HFFc6 (cell line): ENCODE measurements around the gene EPSTI1. TPM values are rescaled to one million over a fixed set of nuclear protein-coding genes. Genes with fewer than 3 reads are reported as not detected.
A peak's percentile ranks its signal among the peaks of the same experiment; 100 is the strongest.
"Not testable (repeated sequence)": the region's sequence is repeated elsewhere in the genome, so short reads cannot be mapped to it uniquely, and the experiment has no call there.

ENCODE experiments used
- DNase-seq: peaks from one replicate; pipeline ENCODE4 v3.0.0-alpha.2; 2018
- H3K27ac Mint-ChIP-seq: 2 replicates; pipeline ENCODE4 v1.8.0; 2020; ENCODE audit warnings: mild to moderate bottlenecking, mixed read lengths
- H3K27me3 Mint-ChIP-seq: 2 replicates; pipeline ENCODE4 v1.8.0; 2021; ENCODE audit warnings: mild to moderate bottlenecking, moderate library complexity, mixed read lengths; ENCODE audit not compliant: insufficient read depth
- H3K36me3 Mint-ChIP-seq: 2 replicates; pipeline ENCODE4 v1.8.0; 2021; ENCODE audit warnings: low read depth, mixed read lengths
- H3K4me1 Mint-ChIP-seq: 2 replicates; pipeline ENCODE4 v1.8.0; 2020; ENCODE audit warnings: low read depth, mixed read lengths
- H3K4me3 Mint-ChIP-seq: 2 replicates; pipeline ENCODE4 v1.8.0; 2020; ENCODE audit warnings: mild to moderate bottlenecking, moderate library complexity, mixed read lengths
- H3K9me3 Mint-ChIP-seq: 2 replicates; pipeline ENCODE4 v1.8.0; 2020; ENCODE audit warnings: mild to moderate bottlenecking, mixed read lengths
- long read RNA-seq: library from polyadenylated mRNA; unstranded; transcript quantifications from one replicate; pipeline ENCODE4 v2.0.0, GENCODE V29; 2019
- total RNA-seq, 6 experiments: library from RNA; stranded (reverse); fragmentation: NEBNext Ultra II Directional; extraction: Animal tissue kit (Norgen Biotek cat#: 25700); gene quantifications; 2 replicates in 1 of 6; 3 replicates in 5 of 6; pipeline ENCODE4 v1.2.3, GENCODE V29; 2021
- TF ChIP-seq, protein P1 (sequence below): fragments of 200-600 bp; sonication (generic); IDR thresholded peaks from 2 replicates; pipeline ENCODE4 v1.5.0; 2021; ENCODE audit warnings: antibody characterized with exemption, mild to moderate bottlenecking

The EPSTI1 gene, protein sequence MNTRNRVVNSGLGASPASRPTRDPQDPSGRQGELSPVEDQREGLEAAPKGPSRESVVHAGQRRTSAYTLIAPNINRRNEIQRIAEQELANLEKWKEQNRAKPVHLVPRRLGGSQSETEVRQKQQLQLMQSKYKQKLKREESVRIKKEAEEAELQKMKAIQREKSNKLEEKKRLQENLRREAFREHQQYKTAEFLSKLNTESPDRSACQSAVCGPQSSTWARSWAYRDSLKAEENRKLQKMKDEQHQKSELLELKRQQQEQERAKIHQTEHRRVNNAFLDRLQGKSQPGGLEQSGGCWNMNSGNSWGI
- total RNA-seq: 1 to 10 TPM in 4 of 6 experiments, under 1 TPM in 2; 0.76 to 2.3 (median 1.3) TPM
- long read RNA-seq: 0 reads

DNA sequence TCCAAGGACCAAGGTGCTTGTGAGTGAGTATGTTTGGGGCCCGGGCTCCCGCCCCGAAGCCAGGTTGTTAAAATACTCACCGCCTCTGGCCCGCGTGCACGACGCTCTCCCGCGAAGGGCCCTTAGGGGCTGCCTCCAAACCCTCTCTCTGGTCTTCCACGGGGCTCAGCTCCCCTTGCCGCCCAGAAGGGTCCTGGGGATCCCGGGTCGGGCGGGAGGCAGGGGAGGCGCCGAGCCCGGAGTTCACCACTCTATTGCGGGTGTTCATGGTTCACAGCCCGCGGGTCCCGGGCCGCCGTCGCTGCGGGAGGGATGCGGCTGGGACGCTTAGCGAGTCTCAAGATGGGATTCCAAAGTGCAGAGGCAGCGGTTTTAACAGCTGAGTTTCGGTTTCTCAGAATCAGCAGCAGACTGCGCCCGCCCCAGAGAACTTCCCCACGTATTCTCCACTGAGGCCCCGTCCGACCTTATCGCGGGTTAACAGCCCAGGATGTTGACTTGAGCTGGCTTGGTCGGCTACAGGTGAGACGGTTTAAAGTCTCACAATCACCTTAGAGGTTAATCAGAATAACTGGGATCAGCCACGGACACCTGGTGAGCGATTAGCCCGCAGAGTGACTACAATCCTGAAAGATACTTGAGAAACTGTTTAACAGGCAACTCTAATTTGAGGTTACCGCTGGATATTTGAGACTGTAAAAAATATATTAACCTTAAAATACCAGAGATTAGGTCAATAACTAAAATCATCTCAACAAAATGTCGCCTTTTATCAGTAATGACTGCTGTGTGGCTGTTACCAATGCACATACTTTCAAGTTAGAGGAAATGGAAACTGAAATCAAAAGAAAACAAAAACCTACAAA lies at the start of gene EPSTI1:
EPSTI1 (minus strand) TSS at position 344 of the 866 bp plus-strand sequence; CDS start at position 268, 76 bp downstream.
- Mint-ChIP-seq H3K27ac (peak within 1 kb of the TSS; percentile 79), H3K27me3 (no peaks in the 10 kb centered on the region; the same call in 1 of the 2 replicates), H3K36me3 (no peaks in the 10 kb centered on the region), H3K4me1 (peaks cover 51% of the 10 kb centered on the region), H3K4me3 (peak within 1 kb of the TSS; percentile 89), H3K9me3 (no peaks in the 10 kb centered on the region)
- peak; percentile 26 for DNase-seq
- TF ChIP-seq, protein P1, sequence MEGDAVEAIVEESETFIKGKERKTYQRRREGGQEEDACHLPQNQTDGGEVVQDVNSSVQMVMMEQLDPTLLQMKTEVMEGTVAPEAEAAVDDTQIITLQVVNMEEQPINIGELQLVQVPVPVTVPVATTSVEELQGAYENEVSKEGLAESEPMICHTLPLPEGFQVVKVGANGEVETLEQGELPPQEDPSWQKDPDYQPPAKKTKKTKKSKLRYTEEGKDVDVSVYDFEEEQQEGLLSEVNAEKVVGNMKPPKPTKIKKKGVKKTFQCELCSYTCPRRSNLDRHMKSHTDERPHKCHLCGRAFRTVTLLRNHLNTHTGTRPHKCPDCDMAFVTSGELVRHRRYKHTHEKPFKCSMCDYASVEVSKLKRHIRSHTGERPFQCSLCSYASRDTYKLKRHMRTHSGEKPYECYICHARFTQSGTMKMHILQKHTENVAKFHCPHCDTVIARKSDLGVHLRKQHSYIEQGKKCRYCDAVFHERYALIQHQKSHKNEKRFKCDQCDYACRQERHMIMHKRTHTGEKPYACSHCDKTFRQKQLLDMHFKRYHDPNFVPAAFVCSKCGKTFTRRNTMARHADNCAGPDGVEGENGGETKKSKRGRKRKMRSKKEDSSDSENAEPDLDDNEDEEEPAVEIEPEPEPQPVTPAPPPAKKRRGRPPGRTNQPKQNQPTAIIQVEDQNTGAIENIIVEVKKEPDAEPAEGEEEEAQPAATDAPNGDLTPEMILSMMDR: no peak

DNA sequence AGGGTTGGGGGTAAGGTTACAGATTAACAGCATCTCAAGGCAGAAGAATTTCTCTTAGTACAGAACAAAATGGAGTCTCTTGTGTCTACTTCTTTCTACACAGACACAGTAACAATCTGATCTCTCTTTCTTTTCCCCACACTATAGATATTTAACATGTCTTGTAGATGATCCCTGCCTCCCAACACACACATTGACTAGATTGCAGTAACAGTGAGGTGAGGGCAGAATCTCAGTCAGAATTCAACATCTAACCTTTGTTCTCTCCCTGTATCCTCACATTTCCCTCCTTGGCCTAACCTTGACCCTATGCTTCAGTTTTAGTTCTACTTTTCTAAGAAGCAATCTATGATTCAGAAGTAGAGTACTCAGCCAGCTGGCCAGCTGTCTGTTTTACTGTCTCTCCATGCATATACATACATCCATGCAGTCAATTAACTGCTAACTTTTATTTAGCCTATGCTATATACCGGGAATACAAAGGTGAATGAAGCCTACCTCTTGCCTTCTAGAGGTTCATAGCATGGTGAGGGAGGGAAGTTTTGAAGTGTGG lies 49.4 kb upstream of the EPSTI1 start:
- no peak for DNase-seq
- peaks cover 64% of the 10 kb centered on the region for H3K4me1 Mint-ChIP-seq
- TF ChIP-seq, protein P1: no peak
- peaks cover 36% of the 10 kb centered on the region for H3K36me3 Mint-ChIP-seq
- no peak overlapping the region for H3K4me3 Mint-ChIP-seq
- H3K27ac Mint-ChIP-seq: peak overlapping the region; percentile 70
- no peaks in the 10 kb centered on the region; the same call in 1 of the 2 replicates for H3K27me3 Mint-ChIP-seq
- no peaks in the 10 kb centered on the region for H3K9me3 Mint-ChIP-seq

DNA sequence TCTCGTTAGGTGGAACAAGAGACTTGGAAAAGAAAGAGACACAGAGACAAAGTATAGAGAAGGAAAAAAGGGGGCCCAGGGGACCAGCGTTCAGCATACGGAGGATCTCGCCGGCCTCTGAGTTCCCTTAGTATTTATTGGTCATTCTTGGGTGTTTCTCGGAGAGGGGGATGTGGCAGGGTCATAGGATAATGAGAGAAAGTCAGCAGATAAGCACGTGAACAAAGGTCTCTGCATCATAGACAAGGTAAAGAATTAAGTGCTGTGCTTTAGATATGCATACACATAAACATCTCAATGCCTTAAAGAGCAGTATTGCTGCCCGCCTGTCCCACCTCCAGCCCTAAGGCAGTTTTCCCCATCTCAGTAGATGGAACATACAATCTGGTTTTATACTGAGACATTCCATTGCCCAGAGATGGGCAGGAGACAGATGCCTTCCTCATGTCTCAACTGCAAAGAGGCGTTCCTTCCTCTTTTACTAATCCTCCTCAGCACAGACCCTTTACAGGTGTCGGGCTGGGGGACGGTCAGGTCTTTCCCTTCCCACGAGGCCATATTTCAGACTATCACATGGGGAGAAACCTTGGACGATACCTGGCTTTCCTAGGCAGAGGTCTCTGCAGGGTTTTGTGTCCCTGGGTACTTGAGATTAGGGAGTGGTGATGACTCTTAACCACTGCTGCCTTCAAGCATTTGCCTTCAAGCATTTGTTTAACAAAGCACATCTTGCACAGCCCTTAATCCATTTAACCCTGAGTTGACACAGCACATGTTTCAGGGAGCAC lies 48.7 kb upstream of the EPSTI1 start:
- not testable (repeated sequence) for H3K27me3 Mint-ChIP-seq, H3K4me3 Mint-ChIP-seq, H3K9me3 Mint-ChIP-seq
- DNase-seq: peak; percentile 19
- Mint-ChIP-seq H3K4me1 (peaks cover 64% of the 10 kb centered on the region), H3K27ac (peak overlapping the region; percentile 70), H3K36me3 (peaks cover 33% of the 10 kb centered on the region)

DNA sequence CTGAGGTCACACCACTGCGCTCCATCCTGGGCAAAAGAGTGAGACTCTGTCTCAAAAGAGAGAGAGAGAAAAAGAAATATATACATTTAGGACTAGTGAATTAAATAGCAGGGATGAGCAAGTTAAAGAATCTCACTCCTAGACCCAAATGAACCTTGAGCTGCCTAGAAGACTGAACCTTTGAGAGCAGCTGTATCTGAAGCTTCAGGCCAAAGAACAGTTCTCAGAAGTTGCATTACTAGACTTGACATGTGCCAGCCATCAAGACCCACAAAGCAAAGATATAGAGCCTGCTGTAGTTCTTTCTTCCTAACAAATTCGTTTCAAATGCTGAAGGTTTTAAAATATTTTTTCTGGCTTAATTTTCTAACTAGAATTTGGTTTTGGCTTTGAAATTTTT lies 47.9 kb upstream of the EPSTI1 start:
- H3K27ac Mint-ChIP-seq: peak overlapping the region; percentile 1; the same call in 1 of the 2 replicates

More for the DNA sequence above, 47.9 kb upstream of the EPSTI1 start:
- Mint-ChIP-seq H3K9me3 (no peaks in the 10 kb centered on the region), H3K36me3 (peaks cover 30% of the 10 kb centered on the region), H3K4me3 (no peak overlapping the region), H3K4me1 (peaks cover 61% of the 10 kb centered on the region), H3K27me3 (no peaks in the 10 kb centered on the region; the same call in 1 of the 2 replicates)
- DNase-seq: no peak
- TF ChIP-seq, protein P1: no peak
